Measurements from ENCODE around the gene SCEL. TPM values are rescaled to one million over a fixed set of nuclear protein-coding genes. Genes with fewer than 3 reads are reported as not detected.

SCEL gene
- total and polyA plus RNA-seq, 2 of the 8 experiments (the other 6 are each of a cell fraction or from before 2014, with no cell fraction given) = not detected

DNA sequence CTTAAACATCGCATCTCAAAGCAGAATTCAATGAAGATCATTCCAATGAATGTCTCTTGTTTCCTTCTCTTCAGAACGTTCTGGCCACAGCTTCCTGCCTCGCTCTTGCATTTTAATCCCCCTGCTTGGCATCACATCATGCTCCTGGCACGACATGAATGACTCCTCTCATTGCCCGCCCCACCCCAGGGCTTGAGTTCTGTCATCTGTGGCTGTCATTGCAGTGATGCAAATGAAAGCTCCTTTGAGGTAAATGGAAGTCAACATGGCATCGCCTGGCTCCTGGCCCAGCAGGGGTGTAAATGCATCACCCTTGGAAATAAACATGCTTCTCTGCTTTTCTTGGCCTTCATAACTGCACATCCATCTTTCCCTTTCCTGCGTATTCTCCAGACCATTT is 48.6 kb downstream of the SCEL start (continued):
- TF ChIP-seq CHD7 (IDR thresholded peaks at IDR 0.05; ENCODE audit: insufficient replicate concordance, low read length) (no peak), KDM5A (IDR thresholded peaks at IDR 0.05; ENCODE audit: low read length) (no peak)
